Right cardiac atrium (tissue), 5 donors: ENCODE results near the gene NAXD. TPM values are rescaled to one million over a fixed set of nuclear protein-coding genes. Genes with fewer than 3 reads are reported as not detected.
"Not testable (repeated sequence)": the region's sequence is repeated elsewhere in the genome, so short reads cannot be mapped to it uniquely, and the experiment has no call there.

Source experiments
- ATAC-seq, 2 donors: fragments of 200-7000 bp; cut with Tn5 transposase; one replicate each; pipeline versions ENCODE4 v1.8.0 to v1.9.1; 2020; ENCODE audit warnings: moderate library complexity in 2 of 2, mild to moderate bottlenecking in 1 of 2
- DNase-seq, 3 donors: peaks; one replicate each; pipeline ENCODE4 v3.0.0-alpha.2; 2020
- H3K27ac ChIP-seq: one replicate; pipeline ENCODE4 v1.5.1; 2013; ENCODE audit warnings: mild to moderate bottlenecking, low read length, control low read depth, moderate library complexity
- H3K27me3 ChIP-seq: one replicate; pipeline ENCODE4 v1.6.1; 2013; ENCODE audit not compliant: control insufficient read depth, insufficient read depth
- H3K4me1 ChIP-seq: one replicate; pipeline ENCODE4 v1.6.1; 2013; ENCODE audit warnings: low read length; ENCODE audit not compliant: control insufficient read depth, insufficient read depth
- H3K4me3 ChIP-seq: one replicate; pipeline ENCODE4 v1.5.1; 2013; ENCODE audit warnings: low read length, control low read depth
- H3K9me3 ChIP-seq: one replicate; pipeline ENCODE4 v1.6.1; 2013; ENCODE audit warnings: low read length; ENCODE audit not compliant: control insufficient read depth
- WGBS: extraction: QIAGEN DNeasy Blood & Tissue Kit; methylation state at CpG from one replicate; pipeline ENCODE4 v1.1.7; 2013; 5-methylcytosine and 5-hydroxymethylcytosine counted together
- intact Hi-C, 4 donors: fragments of 100-400 bp; cut with DNase I; formaldehyde crosslinking; loops; one replicate each; pipeline versions ENCODE4 v1.11.0 to v1.14.0; 2022 to 2023
- polyA plus RNA-seq: library from polyadenylated mRNA; stranded (reverse); fragments of 200-250 nt; gene quantifications from one replicate; pipeline ENCODE4 v1.2.3, GENCODE V29; 2013
- total RNA-seq, 4 donors: library from RNA; stranded (reverse); fragmentation: NEBNext Ultra II Directional; extraction: Animal tissue kit (Norgen Biotek cat#: 25700); gene quantifications; one replicate each; pipeline ENCODE4 v1.2.1, GENCODE V29; 2021
- donor health status: healthy with polysubstance abuse.
- donor health status: DM: no; HTN: yes; CAD: no.
- donor health status: DM: no; HTN: no; CAD: no.
- donor health status: DM: no; HTN: yes; CAD: no; lungs with severe emphysema.
- donor health status: DM: yes; HTN: yes; CAD: no.

Gene NAXD
- total and polyA plus RNA-seq, 5 donors, result 22.6 to 28.6 (median 25.7) TPM

GRCh38 chr13:110669036-110669435 is 53.7 kb downstream of the NAXD start:
- DNase-seq (no peak), ATAC-seq (no peak)
- H3K27me3 ChIP-seq, result no peaks in the 10 kb centered on the region
- H3K4me3 ChIP-seq, result no peak overlapping the region
- 90% methylated on average over 9 of the region's 9 CpGs for WGBS
- H3K9me3 ChIP-seq, result no peaks in the 10 kb centered on the region
- intact Hi-C loops, result no loop called here
- no peak overlapping the region for H3K27ac ChIP-seq
- H3K4me1 ChIP-seq, result no peaks in the 10 kb centered on the region

- H3K27me3 ChIP-seq, H3K4me1 ChIP-seq, intact Hi-C loops, DNase-seq, ATAC-seq, H3K9me3 ChIP-seq, H3K27ac ChIP-seq, H3K4me3 ChIP-seq: not testable (repeated sequence)
- WGBS, result 97% methylated on average over 11 of the region's 11 CpGs
Observed at GRCh38 chr13:110669814-110670213, 54.5 kb downstream of the NAXD start.

- Histone ChIP-seq H3K4me3 (no peak overlapping the region), H3K27me3 (no peaks in the 10 kb centered on the region), H3K4me1 (no peaks in the 10 kb centered on the region), H3K9me3 (no peaks in the 10 kb centered on the region), H3K27ac (no peak overlapping the region)
- 91% methylated on average over 28 of the region's 28 CpGs for WGBS
- peak in 1 of 2 donors; percentile 43 for ATAC-seq
- intact Hi-C loops, result no loop called here
- DNase-seq, result no peak
Observed at GRCh38 chr13:110676595-110677587, 61.5 kb downstream of the NAXD start.

GRCh38 chr13:110677731-110678545 is 62.6 kb downstream of the NAXD start:
- intact Hi-C loops, result no loop called here
- ATAC-seq, result peak in 1 of 2 donors; percentile 26
- 92% methylated on average over 28 of the region's 28 CpGs for WGBS
- Histone ChIP-seq H3K9me3 (no peaks in the 10 kb centered on the region), H3K27ac (no peak overlapping the region), H3K4me3 (no peak overlapping the region), H3K4me1 (no peaks in the 10 kb centered on the region), H3K27me3 (no peaks in the 10 kb centered on the region)
- DNase-seq, result no peak

GRCh38 chr13:110680852-110681251 is 65.5 kb downstream of the NAXD start:
- Histone ChIP-seq H3K4me3 (no peak overlapping the region), H3K27me3 (no peaks in the 10 kb centered on the region), H3K9me3 (no peaks in the 10 kb centered on the region), H3K4me1 (no peaks in the 10 kb centered on the region), H3K27ac (no peak overlapping the region)
- intact Hi-C loops, result no loop called here
- 84% methylated on average over 7 of the region's 7 CpGs for WGBS
- ATAC-seq (peak in 1 of 2 donors; percentile 39), DNase-seq (no peak)

- 84% methylated on average over 15 of the region's 15 CpGs for WGBS
- Histone ChIP-seq H3K27me3 (no peaks in the 10 kb centered on the region), H3K4me3 (no peak overlapping the region), H3K4me1 (no peaks in the 10 kb centered on the region), H3K9me3 (no peaks in the 10 kb centered on the region), H3K27ac (no peak overlapping the region)
- ATAC-seq, result no peak
- intact Hi-C loops, result no loop called here
- no peak for DNase-seq
Observed at GRCh38 chr13:110681868-110682550, 66.7 kb downstream of the NAXD start.

DNA sequence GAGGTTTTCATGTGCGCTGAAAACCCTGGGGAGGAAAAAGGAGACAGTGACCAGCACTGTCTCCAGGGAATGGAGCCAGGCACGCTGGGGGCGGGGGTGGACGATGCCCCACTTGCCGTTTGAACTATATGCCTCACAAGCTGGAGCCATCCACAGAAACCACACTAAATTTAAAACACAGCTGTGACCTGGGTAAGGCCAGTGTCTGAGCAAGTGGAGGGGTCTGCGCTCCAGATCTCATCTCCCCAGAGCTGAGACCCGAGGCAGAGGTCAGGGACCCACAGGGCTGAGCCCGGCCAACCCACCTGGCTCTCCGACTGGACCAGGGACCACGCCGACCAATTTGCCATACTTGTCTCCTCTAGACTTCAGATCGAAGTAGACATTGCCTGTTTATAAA is 67.4 kb downstream of the NAXD start:
- ATAC-seq, result no peak

DNA sequence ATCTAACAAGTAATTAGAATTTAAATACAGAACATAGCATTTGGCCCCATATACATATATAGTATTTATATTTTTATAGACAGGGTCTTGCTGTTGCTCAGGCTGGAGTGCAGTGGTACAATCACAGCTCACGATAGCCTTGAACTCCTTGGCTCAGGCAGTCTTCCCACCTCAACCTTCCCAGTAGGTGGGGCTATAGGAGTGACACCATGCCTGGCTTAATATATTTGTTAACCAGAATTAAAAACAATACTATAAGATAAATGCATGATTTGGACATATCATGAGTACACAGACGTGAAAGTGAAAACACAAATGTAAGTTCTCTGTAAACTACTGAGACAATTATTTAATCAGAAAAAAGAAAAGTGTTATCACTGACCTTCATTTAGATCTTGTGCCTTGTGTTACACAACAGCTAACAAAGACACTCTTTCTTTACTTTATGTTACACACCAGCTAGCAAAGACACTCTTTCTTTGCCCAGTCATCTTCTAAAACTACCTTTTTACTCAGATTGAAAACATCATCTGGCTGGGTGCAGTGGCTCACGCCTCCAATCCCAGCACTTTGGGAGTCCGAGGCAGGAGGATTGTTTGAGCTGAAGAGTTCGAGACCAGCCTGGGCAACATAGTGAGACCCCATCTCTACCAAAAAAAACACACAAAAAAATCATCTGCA is 68.0 kb downstream of the NAXD start:
- no peak overlapping the region for H3K4me3 ChIP-seq
- no peaks in the 10 kb centered on the region for H3K9me3 ChIP-seq
- DNase-seq (no peak), ATAC-seq (no peak)
- intact Hi-C loops, result no loop called here
- WGBS, result 79% methylated on average over 5 of the region's 5 CpGs
- H3K27ac ChIP-seq, result no peak overlapping the region
- no peaks in the 10 kb centered on the region for H3K27me3 ChIP-seq
- H3K4me1 ChIP-seq, result no peaks in the 10 kb centered on the region

More for the DNA sequence above, 67.4 kb downstream of the NAXD start:
- Histone ChIP-seq H3K4me3 (no peak overlapping the region), H3K9me3 (no peaks in the 10 kb centered on the region), H3K4me1 (no peaks in the 10 kb centered on the region), H3K27ac (no peak overlapping the region), H3K27me3 (no peaks in the 10 kb centered on the region)
- DNase-seq, result no peak
- WGBS, result 89% methylated on average over 12 of the region's 12 CpGs
- intact Hi-C loops, result no loop called here

- Histone ChIP-seq H3K4me3 (no peak overlapping the region), H3K27me3 (no peaks in the 10 kb centered on the region), H3K27ac (no peak overlapping the region), H3K9me3 (no peaks in the 10 kb centered on the region), H3K4me1 (no peaks in the 10 kb centered on the region)
- ATAC-seq, result no peak
- intact Hi-C loops, result no loop called here
- DNase-seq, result no peak
- 94% methylated on average over 5 of the region's 5 CpGs for WGBS
Observed at GRCh38 chr13:110683921-110684320, 68.6 kb downstream of the NAXD start.

GRCh38 chr13:110684388-110685056 is 69.2 kb downstream of the NAXD start:
- Histone ChIP-seq H3K4me1 (no peaks in the 10 kb centered on the region), H3K27ac (no peak overlapping the region), H3K27me3 (no peaks in the 10 kb centered on the region), H3K9me3 (no peaks in the 10 kb centered on the region), H3K4me3 (no peak overlapping the region)
- DNase-seq (no peak), ATAC-seq (no peak)
- 93% methylated on average over 8 of the region's 8 CpGs for WGBS
- intact Hi-C loops, result no loop called here
